Measurements from ENCODE around the gene TELO2. TPM values are rescaled to one million over a fixed set of nuclear protein-coding genes. Genes with fewer than 3 reads are reported as not detected.

Gene TELO2
- total RNA-seq, 4 donors from 2014 or later = 23.1 to 40.0 (median 34.1) TPM

DNA sequence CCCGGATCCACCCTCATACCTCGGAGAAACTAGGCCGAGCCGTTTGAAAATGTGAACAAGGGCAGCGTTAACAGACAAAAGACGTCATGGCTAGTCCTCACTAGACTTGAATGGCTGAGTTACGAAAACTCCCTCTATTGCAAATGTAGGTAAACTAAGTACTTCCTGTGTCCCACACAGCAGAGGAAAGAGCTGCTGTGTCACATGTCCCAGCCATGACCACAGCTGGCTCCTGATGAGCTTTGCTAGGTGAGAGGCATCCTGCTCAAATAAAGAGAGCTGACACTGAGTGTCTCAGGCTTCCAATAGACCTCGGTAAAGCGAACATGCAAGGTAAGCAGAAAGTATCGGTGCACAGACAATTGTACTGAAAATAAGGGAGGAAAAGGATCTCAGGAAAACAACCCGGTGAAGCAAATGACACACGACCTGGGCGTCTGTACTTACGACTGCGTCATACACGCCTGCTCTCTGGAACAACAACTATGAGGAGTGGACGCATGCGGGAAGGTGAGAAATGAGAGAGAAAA lies 66.4 kb downstream of the TELO2 start:
- no peak for TF ChIP-seq POLR2A (IDR thresholded peaks at IDR 0.05)
- TF ChIP-seq, protein P1, sequence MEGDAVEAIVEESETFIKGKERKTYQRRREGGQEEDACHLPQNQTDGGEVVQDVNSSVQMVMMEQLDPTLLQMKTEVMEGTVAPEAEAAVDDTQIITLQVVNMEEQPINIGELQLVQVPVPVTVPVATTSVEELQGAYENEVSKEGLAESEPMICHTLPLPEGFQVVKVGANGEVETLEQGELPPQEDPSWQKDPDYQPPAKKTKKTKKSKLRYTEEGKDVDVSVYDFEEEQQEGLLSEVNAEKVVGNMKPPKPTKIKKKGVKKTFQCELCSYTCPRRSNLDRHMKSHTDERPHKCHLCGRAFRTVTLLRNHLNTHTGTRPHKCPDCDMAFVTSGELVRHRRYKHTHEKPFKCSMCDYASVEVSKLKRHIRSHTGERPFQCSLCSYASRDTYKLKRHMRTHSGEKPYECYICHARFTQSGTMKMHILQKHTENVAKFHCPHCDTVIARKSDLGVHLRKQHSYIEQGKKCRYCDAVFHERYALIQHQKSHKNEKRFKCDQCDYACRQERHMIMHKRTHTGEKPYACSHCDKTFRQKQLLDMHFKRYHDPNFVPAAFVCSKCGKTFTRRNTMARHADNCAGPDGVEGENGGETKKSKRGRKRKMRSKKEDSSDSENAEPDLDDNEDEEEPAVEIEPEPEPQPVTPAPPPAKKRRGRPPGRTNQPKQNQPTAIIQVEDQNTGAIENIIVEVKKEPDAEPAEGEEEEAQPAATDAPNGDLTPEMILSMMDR (IDR thresholded peaks at IDR 0.05) = no peak
- WGBS, 2 donors = 87 to 91% methylated on average over 18 of the region's 18 CpGs
- H3K4me3 ChIP-seq (ENCODE audit: low read depth, poor library complexity, severe bottlenecking) = no peak overlapping the region
- DNase-seq (ENCODE audit: low spot score in 2 of 2) = no peak
- intact Hi-C loops (cut with DNase I; ENCODE audit: low total_unique reads) = no loop called here

Other genes with a start within 250 kb of the TELO2 start
- gene TPSD1, start 237.3 kb upstream of the TELO2 start, total RNA-seq = 1 to 10 TPM in 3 of 4 donors, under 1 TPM in 1; 0.93 to 7.1 (median 2.4) TPM
- 100 to 1,000 TPM in 1 of 4 donors, 10 to 100 TPM in 3; 42.1 to 138 (median 47.4) TPM for gene UBE2I, start 183.7 kb upstream of the TELO2 start, total RNA-seq
- 1 to 10 TPM; 1.5 to 5.4 (median 2.4) TPM for gene BAIAP3, start 159.7 kb upstream of the TELO2 start, total RNA-seq
- gene TSR3, start 141.5 kb upstream of the TELO2 start, total RNA-seq = 100 to 1,000 TPM in 1 of 4 donors, 10 to 100 TPM in 3; 76.8 to 106 (median 90.5) TPM
- gene GNPTG, start 141.4 kb upstream of the TELO2 start, total RNA-seq = 10 to 100 TPM; 46.5 to 65.7 (median 60.0) TPM
- 10 to 100 TPM; 25.7 to 63.4 (median 36.6) TPM for gene UNKL, start 78.7 kb upstream of the TELO2 start, total RNA-seq
- gene UQCC4, start 72.6 kb upstream of the TELO2 start, total RNA-seq = 10 to 100 TPM; 17.5 to 28.9 (median 21.7) TPM
- gene PERCC1, start 62.3 kb upstream of the TELO2 start, total RNA-seq = not detected
- under 1 TPM in 3 of 4 donors, not detected in 1; 0.49 to 0.61 (median 0.52) TPM for gene CCDC154, start 48.8 kb upstream of the TELO2 start, total RNA-seq
- gene CLCN7, start 18.3 kb upstream of the TELO2 start, total RNA-seq = 100 to 1,000 TPM in 1 of 4 donors, 10 to 100 TPM in 3; 46.3 to 140 (median 72.4) TPM
- gene PTX4, start 4.4 kb upstream of the TELO2 start, total RNA-seq = not detected
- 10 to 100 TPM; 13.7 to 26.0 (median 26.0) TPM for gene TMEM204, start 40.3 kb downstream of the TELO2 start, total RNA-seq
- gene IFT140, start 118.7 kb downstream of the TELO2 start, total RNA-seq = 10 to 100 TPM; 12.5 to 24.7 (median 16.2) TPM
- 10 to 100 TPM; 14.2 to 29.6 (median 19.3) TPM for gene CRAMP1, start 119.0 kb downstream of the TELO2 start, total RNA-seq
- 10 to 100 TPM; 23.3 to 40.1 (median 38.1) TPM for gene JPT2, start 184.9 kb downstream of the TELO2 start, total RNA-seq
- 10 to 100 TPM; 59.9 to 95.8 (median 62.9) TPM for gene MAPK8IP3, start 212.8 kb downstream of the TELO2 start, total RNA-seq

Measured in lower leg skin (tissue), 4 donors.